Fibroblast of mammary gland (primary cell): ENCODE results near the gene MOB3A.

Experiments
- DNase-seq: peaks from one replicate; pipeline ENCODE4 v3.0.0-alpha.2; 2010; ENCODE audit warnings: low read depth
- H3K4me3 ChIP-seq: 2 replicates; pipeline ENCODE4 v1.5.1; 2011; ENCODE audit warnings: low read depth, mild to moderate bottlenecking, low read length, moderate library complexity; ENCODE audit not compliant: control insufficient read depth
- TF ChIP-seq, protein P1 (sequence below): conservative IDR thresholded peaks from 2 replicates; pipeline ENCODE4 v1.5.1; 2011; ENCODE audit warnings: low read depth, low read length, inconsistent platforms; ENCODE audit not compliant: control insufficient read depth, insufficient read depth

MOB3A gene

DNA sequence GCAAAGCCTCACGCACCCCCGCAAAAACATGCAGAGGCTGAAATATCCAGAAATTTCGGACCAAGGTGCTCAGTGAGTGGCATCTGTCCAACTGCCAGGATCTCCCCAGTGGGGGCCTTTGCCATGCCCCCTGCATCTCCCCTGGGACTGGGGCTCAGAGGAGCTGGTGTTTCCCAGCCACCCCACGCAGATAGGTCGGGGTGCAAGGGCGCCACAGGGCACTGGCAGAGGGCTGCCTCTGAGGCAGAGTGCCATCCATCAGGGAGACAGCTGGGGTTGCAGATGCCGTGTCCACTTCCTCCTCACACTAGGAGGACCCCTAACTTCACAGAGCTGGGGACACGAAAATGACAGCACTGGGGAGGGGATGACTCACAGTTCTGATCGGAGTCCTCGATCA lies 26.9 kb upstream of the MOB3A start:
- no peak for DNase-seq
- H3K4me3 ChIP-seq = no peak overlapping the region
- TF ChIP-seq, protein P1, sequence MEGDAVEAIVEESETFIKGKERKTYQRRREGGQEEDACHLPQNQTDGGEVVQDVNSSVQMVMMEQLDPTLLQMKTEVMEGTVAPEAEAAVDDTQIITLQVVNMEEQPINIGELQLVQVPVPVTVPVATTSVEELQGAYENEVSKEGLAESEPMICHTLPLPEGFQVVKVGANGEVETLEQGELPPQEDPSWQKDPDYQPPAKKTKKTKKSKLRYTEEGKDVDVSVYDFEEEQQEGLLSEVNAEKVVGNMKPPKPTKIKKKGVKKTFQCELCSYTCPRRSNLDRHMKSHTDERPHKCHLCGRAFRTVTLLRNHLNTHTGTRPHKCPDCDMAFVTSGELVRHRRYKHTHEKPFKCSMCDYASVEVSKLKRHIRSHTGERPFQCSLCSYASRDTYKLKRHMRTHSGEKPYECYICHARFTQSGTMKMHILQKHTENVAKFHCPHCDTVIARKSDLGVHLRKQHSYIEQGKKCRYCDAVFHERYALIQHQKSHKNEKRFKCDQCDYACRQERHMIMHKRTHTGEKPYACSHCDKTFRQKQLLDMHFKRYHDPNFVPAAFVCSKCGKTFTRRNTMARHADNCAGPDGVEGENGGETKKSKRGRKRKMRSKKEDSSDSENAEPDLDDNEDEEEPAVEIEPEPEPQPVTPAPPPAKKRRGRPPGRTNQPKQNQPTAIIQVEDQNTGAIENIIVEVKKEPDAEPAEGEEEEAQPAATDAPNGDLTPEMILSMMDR = no peak

DNA sequence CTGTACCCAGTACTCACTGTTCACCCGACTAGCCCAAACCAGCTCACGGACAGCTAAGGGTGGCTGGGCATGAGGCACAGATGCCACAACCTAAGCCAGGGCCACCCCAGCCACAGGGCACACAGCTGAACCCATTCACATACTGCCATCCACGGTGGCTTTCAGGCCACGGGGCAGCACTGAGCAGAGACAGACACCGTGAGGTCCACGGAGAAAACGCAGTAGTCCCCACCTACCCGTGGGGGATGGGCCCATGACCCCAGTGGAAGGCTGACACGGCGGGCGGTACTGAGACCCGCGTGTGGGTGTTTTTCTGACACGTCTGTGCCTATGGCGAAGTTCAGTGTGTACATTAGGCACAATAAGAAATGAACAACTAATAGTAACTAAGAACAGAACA lies 26.1 kb upstream of the MOB3A start:
- H3K4me3 ChIP-seq = no peak overlapping the region
- DNase-seq = no peak
- TF ChIP-seq, protein P1 = no peak

DNA sequence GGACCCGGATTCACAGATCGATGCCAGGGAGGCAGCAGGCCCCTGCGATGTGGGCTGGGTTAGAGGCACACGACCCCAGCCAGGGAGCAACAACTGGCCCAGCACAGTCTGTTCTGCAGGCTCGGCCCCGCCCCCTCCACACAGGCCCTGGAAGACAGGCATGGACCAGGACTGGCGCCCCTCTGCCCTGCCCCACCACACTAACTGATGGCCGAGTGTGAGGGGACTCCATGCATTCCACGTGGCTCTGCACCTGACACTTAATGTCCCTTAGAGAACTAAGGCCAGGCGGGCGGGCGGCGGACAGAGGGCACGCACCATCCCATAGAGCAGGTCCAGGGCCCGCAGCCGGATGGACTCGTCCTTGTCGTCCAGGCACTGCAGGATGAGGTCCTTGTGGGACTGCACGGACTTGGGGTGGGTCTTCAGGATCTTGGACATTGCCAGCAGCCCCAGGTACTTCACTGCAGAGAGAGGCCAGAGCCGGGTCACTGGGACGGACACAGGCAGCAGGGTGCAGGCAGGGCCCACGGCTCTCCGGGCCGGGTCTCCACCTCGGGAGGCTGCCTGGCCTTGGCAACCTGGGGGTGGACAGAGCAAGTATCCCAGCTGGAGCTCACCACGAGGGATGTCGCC lies 25.4 kb upstream of the MOB3A start:
- no peak overlapping the region for H3K4me3 ChIP-seq
- DNase-seq = no peak
- TF ChIP-seq, protein P1 = no peak

DNA sequence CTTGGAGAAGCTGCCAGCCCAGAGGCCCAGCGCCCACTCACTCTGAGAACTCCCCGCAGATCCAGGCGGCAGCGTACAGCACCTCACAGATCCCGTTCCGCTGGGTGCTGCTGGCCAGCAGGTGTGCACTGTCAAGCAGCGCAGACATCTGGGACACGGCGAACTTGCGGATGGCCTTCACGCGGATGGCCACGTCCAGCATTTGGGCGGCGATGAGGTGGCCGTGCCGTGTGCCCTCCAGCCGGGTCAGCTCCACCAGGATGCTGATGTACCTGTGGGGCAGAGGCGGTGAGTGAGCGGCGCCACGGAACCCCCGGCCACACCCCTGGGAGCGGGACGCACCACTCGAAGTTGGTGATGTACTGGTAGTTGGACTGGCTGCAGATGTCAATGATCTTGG lies 24.7 kb upstream of the MOB3A start:
- TF ChIP-seq, protein P1 = no peak
- no peak for DNase-seq
- no peak overlapping the region for H3K4me3 ChIP-seq

DNA sequence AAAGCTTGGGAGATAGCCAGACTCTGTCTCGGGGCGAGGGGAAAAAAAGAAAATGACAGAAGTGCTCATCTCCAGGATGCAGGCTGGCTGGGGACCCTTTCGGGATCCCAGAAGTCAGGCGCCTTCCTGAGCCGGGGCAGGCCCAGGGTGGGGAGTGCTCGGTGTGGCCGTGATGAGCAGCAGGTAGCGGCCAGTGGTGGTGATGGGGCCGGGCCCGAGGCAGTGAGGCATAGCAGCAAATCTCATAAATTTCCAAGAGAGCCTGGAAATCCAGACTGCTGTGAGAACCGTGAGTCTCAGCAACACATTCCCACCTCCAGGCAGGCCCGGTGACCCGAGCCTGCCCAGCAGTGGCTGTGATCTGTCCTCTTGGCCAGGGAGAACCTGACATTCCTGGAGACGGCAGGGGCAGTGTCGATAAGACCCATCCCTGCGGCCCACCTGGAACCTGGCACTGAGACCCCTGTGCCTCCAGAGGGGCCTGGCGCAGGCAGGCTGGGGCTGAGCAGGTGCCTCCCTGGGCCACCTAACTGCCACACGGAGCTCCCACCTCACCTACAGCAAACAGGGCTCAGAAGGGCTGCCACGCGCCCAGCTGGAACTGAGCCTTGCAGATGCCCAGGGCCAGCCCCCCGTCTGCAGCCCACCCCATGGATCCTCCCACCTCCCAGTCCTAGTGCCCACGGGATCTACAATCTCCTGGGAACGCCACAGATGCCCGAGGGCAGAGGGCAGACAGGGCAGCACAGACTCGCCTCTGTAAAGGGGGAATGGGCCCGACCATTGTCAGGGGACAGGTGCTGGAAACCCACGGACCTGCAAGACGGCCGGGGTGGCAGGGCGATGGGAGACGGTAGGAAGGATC lies 24.0 kb upstream of the MOB3A start:
- H3K4me3 ChIP-seq = no peak overlapping the region
- DNase-seq = no peak
- TF ChIP-seq, protein P1 = no peak

DNA sequence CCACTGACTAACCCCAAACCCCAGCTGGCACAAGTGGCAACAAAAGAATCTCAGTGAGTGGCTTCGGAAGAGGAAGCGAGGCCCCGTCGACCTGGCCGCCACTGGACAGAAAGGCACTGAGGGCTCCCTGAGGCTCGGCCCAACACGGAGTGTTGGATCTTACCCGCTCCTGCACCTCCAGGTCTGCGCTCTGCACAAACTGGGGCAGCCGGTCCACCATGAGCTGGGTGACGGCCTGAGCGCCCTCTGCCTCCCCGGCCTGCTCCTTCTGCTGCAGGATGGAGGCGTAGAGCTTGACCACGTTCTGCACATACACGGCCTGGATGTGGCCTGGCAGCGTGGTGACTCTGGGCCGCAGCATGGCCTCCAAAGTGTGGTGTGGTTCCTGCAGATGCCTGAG lies 22.3 kb upstream of the MOB3A start:
- TF ChIP-seq, protein P1 = no peak
- H3K4me3 ChIP-seq = no peak overlapping the region
- DNase-seq = no peak
